NCI-H748 (cell line): ENCODE data around the gene DCAF17.
"Not testable (repeated sequence)": the region's sequence is repeated elsewhere in the genome, so short reads cannot be mapped to it uniquely, and the experiment has no call there.

Source experiments
- DNase-seq: peaks from one replicate; lab custom pipeline; 2025; ENCODE audit not compliant: unreplicated experiment; lab: John Stamatoyannopoulos, UW

Gene DCAF17

DNA sequence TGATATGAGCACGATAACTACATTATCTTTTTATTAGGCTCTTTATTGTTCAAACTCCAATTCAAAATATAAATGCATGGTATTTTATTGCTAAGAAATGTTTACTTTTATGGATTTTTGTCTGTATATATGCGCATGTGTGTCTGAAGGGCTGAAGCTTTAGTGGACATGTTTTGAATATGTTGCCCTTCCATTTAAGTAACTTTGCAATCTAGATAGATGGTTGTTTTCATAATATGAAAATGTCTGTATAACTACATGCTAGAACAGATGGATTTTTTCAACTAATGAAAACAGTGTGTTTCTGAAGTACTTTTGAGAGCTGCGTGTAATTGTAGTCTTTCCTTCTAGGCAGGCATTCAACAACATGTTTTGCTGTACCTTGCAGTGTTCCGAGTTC lies 18.7 kb downstream of the DCAF17 start:
- no peak for DNase-seq

DNA sequence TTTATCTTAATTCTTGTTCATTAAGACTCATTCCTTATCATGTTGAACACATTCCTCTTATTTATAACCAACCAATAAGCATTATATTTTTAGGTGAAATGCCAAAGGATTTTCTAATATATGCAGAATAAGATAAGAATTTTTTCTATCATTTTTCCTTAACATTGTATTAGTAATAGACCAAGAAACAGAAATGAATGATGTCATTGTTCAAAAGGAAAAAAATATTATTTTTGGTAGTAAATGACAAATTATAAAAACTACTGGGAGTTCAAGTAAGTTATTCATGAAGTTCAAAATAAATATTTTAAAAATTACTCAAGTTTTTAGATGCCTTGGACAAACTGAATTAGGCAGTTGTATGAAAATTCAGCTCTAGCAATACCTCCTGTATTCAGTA lies 25.5 kb downstream of the DCAF17 start:
- no peak for DNase-seq

DNA sequence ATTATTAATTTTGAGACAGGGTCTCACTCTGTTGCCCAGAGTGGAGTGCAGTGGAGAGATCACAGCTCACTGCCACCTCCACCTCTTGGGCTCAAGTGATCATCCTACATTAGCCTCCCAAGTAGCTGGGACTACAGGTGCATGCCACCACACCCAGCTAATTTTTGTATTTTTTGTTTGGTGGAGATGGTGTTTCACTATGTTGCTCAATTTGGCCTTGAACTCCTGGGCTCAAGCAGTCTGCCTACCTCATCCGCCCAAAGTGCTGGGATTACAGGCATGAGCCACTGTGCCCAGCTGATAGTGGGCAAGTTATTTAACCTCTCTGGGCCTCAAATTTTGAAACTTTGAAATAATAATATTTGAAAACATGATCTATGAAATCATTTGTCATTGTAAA lies 26.5 kb downstream of the DCAF17 start:
- no peak for DNase-seq

DNA sequence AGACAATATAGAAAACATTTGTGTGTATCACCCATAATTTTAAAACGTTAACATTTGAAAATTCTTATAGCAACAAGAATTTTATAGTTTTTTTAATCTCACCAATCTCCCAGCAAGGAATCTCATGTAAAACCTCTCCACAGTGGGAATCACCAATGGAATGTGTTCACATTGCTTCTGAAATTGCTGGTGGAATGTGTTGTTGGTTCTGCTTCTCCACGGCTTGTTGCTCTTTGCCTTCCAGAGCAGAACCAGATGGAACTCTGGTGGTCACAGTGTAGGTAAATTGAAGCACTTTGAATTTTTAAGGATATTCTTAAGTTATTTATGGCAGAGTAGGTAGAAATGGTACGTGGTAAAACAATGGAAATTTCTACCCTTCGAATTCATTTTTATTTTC lies 35.1 kb downstream of the DCAF17 start:
- no peak for DNase-seq

DNA sequence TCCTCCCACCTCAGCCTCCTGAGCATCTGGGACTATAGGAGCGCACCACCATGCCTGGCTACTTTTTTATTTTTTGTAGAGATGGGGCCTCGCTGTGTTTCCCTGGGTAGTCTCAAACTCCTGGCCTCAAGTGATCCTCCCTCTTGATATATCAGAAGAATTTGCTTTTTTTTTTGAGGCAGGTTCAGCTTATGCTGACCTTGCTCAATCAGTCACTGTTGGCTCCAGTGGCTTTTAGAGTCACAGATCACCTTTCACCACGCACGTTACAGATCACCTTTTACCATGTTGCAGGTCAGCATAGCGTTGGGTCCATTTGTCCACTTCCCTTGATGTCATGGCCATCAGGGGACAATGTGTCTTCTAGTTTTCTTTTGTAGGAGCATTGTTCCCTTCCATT lies 36.1 kb downstream of the DCAF17 start:
- no peak for DNase-seq

DNA sequence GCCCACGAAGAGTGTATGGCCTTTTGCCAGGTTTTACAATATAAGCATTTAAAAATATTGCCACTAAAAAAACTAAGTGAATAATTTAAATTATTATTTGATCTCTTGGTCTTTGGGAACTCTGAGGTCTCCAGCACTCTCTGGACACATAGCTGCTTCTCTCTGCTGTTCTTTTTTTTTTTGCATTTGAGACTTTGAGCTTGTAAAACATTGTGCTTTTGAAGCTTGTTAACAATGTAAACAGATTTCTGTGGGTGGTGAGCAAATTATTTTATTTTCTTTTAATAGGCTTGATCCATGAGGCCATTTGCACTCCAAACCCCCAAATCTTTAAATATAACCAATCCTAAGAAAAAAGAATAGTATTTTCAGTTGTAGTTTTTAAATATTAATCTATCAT lies 42.0 kb downstream of the DCAF17 start:
- no peak for DNase-seq

DNA sequence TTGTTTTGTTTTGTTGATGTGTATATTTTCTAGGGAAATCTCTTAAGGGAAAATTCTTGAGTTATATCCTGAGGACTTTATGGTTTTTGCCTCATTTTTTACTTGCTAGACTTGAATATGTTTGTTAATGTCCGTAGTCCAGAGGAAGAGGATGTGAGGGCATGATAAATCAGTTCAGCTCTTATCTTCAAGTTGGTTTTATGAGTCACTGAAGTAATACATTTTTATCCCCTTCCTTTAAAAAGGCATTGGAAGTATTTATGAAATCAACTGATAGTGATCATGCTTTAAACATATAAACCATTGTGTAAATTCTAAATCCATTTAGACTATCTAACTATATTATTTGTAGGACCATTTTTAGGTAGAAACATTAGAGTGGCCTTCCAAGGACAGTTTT lies 44.3 kb downstream of the DCAF17 start:
- no peak for DNase-seq

DNA sequence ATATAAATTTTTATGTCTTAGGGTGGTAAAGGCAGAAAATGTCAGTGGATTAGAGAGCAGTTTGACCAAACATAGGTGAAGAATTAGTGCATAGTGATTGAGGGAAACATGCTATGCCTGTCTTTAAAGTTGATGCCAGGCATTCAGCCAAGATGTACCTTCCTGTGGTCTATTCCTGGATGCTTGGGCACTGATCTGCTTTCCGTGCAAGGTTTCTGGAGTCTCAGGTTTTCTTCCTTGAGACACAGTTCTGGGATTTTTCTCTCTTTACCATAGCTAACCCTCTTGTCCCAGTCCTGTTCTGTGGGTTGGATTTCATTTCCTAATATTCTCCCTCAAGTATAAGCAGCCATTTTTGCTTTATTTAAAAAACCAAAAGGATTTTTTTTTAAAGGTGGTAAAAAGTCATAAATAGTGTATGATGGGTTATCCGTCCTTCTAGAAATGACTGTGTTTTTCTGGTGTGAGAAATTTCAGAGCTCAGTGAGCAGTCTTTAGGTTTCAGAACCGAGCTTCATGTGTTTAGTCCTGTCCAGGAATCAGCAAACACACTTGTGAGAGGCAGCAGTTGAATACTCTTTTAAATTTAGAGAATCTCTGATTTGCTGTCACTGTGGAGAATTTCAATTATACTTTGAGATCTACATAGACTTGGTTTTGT lies 45.3 kb downstream of the DCAF17 start:
- DNase-seq = no peak

DNA sequence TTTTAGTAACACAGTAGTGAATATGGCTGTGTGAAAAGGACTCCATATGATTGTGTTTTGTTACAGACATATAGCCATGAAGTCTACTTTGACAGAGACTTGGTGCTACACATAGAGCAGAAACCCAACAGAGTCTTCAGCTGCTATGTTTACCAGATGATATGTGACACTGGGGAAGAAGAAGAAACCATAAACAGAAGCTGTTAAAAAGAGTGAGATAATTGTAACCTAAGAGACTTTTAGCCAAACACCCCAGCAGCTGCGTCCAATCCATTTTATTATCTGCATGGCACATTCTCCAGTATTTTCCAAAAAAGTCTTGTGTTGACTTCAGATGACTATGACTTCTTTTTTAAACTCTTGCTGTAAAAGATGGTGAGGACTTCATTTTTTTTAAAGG lies 46.9 kb downstream of the DCAF17 start:
- no peak for DNase-seq

DNA sequence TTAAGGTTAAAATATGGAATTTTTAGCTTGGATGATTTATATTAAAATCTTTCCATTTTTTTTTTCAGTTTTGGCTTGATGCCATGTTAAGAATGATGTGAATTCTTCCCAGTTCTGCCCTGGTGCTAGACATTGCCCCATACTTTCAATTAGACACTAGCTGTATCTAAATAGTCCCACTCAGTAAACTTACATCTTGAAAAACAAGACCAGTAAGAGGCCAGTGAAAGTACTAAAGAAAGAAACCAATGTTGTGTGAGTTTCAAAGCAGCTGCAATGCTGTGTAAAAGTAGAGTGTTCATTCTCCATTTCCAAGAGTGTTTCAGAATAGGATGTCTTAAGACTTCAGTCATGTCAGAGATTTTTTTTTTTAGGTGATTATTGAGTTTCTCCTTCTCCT lies 48.3 kb downstream of the DCAF17 start:
- no peak for DNase-seq

DNA sequence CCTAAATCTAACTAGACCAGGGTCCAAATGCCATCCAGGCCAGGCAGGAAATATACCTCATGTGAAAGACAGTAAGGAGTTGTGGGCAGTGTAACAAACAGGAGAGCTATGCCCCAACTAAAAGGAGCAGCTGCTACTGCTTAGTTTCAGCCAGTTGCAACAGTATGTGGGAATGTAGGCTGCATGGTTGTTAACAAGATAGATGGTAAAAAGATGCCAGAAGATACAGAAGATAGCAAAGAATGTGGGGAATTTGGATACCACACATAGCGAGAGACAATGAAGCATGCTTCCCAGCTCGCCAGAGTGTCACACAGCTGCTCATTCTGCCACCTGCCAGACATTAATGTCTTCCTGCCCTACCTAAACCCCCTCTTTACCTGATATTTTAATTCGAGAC lies 48.9 kb downstream of the DCAF17 start:
- no peak for DNase-seq

DNA sequence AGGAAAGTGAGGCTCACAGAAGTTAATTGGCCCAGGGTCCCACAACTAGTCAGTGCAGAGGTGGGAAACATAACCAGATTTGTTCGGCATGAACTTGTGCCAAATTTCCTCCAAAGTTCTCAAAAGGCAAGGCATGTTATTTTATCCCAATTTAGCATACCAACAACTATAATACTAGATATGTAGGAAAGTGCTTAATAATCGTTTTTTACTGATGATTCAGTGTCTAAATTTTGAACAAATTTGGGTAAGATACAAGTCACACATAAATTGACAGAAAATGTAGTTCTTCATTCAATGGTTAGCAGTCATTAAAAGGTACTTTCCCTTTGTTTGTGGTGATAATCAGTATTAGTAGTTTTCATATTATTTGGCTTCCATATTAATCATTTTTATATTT lies 49.8 kb downstream of the DCAF17 start:
- DNase-seq = no peak

DNA sequence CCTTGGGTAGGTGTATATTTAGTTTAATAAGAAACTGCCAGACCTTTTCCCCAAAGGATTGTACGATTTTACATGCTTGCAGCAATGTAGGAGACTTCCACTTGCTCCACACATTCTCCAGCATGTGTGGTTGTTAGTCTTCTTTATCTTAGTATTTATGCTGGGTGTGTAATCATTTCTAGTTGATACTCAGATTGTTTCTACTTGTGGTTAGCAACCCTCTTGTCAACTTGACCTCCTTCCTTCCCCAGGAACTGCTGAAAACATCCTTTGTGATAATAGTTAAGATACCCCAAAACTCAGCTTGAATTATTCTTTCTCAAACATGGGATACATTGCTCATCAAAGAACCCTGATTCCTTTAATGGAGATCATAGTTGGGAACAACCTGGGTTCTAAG lies 51.1 kb downstream of the DCAF17 start:
- DNase-seq = no peak

DNA sequence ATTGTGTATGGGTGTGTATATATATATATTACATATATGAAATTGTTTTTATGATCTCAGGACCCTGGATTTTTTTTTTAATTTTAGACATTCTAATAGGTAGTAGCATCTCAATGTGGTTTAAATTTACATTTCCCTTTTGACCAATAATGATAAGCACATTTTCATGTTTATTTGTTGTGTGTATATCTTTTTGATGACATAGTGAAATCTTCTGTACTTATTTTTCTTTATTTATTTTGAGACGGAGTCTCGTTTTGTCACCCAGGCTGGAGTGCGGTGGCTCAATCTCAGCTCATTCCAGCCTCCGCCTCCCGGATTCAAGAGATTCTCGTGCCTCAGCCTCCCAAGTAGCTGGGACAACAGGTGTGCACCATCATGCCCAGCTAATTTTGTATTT lies 53.2 kb downstream of the DCAF17 start:
- no peak for DNase-seq

DNA sequence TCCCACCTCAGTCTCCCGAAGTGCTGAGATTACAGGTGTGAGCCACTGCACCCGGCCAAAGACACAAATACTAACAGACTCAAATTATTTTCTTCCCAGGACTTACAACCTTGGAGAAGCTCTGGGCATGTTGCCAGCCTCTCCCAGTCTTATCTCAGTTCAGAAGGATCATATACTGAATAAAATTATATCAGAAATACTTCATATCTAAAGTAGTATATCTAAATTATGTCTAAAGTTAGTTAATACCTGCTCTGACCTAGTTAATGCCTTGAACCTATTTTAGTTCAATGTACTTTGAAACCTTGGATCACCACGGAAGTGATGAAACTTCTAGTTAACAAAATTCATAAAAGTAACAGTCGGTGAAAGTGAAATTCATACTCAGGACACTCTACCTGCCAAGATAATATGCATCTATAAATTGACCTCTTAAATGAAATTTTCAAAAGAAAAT lies 53.8 kb downstream of the DCAF17 start:
- no peak for DNase-seq

DNA sequence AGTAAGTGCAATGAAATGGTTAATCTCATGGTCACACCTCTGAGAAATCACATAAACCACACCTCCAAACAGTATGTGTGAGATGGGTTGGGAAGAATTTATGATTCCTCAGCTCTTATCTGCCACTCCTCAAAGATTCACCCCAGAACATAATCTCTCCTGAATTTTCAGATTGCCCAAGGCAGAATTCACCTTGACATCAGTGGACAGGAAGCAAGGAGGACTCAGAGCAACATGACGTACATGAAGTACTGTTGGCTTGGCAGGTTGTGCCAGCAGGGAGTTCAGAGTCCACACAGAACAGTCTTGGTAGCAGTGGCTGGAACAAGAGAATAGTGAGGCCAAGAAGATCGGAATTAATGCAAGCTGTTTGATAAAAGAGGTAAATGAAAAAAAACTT lies 56.6 kb downstream of the DCAF17 start:
- DNase-seq = no peak

DNA sequence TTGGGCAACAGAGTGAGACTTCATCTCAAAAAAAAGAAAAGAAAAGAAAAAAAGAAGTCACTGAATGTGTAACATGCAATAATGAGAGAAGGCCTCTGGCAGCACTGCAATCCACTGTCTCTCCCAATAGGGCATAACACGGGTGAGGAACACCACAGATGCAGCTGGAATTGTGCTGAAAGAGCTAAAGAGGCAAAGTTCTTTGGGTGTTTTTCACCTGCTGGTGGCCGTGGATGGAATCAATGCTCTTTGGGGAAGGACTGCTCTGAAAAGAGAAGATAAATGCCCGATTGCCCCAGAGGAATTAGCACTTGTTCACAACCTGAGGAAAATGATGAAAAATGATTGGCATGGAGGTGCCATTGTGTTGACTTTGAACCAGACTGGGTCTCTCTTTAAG lies 57.3 kb downstream of the DCAF17 start:
- no peak for DNase-seq

DNA sequence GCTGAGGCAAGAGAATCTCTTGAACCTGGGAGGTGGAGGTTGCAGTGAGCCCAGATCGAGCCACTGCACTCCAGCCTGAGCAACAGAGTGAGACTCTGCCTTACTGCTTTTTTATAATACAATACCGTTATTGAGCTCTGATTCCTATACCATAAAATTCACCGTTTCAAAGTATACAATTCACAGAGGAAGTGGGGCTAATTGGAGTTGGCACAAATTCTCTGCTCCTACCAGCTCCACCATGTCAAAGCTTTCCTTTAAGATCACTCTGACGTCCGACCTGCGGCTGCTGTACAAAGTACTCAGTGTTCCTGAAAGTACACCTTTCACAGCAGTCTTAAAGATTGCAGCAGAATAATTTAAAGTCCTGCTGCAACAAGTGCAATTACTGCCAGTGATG lies 58.6 kb downstream of the DCAF17 start:
- no peak for DNase-seq

DNA sequence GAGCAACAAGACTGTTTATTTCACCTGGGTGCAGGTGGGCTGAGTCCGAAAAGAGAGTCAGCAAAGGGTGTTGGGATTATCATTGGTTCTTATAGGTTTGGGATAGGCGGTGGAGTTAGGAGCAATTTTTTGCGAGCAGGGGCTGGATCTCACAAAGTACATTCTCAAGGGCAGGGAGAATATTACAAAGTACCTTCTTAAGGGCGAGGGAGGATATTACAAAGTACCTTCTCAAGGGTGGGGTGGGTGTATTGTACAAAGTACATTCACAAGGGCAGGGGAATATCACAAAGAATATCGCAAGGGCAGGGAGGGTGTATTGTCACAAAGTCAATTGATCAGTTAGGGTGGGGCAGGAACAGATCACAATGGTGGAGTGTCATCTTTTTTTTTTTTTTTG lies 63.6 kb downstream of the DCAF17 start:
- not testable (repeated sequence) for DNase-seq

DNA sequence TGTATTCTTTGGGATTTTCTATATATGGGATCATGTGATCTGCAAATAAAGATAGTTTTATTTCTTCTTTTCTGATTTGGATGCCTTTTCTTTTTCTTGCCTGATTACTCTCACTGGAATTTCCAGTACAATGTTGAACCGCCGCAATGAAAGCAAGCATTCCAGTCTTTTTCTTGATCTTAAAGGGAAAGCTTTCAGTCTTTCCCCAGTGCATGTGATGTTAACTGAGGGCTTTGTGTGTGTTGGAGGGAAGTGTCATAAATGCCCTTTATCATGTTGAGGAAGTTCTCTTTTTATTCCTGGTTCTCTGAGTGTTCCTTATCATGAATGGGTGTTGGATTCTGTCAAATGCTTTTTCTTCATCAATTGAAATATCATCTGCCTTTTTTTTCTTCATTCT lies 71.3 kb downstream of the DCAF17 start:
- no peak for DNase-seq

DNA sequence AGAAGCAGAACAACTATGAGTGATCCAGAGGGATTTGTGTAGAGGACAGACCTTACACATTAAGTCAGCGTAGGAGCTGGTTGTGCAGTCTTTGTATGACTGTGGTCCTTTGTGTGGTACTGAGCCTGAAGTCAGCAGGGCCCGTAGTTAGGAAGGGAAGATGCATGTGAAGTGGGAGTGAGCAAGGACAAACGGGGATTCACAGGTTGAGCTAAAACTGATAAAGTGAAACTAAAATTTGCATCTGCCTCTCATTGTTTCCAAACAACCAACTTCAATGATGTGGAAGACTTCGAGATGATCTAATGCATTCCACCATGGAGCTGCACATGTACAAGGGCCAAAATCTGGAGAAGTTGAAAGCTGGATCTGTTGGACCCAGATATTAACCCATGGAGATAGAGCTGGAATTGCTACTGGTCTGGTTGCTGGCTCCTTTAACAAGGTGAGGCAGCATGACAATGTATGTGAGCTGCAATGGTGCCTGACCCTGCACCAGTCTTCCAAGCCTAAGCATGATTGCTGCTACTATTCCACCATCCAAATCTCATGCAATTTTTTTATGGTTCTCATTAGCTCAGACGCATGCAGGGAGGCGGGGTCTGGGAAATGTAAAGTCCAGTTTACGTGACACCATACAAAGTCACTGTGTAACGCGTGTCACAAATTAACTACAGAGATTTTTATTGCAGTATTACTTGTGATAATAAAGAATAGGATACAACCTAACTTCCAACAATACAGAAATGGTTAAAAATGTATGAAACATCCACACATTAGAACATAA lies 76.1 kb downstream of the DCAF17 start:
- DNase-seq = no peak

DNA sequence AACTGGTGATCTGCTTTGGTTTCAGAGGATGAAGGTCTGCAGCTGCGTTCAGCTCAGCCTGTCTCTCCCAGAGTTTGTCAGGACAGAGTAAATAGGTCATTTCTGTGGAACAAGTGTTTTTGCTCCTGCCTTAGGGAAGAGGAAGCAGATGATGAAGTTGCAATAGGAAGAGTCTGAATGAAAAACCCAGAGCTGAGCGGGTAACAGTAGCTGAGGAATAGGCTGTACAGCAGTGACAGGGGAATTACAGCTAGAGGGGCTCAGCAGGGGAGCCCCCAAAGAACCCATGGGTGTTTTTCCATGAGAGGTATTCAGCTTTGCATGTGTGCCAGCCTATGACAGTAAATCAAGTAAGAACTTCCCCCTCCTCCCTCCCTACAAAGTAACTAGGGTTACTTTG lies 78.0 kb downstream of the DCAF17 start:
- no peak for DNase-seq

DNA sequence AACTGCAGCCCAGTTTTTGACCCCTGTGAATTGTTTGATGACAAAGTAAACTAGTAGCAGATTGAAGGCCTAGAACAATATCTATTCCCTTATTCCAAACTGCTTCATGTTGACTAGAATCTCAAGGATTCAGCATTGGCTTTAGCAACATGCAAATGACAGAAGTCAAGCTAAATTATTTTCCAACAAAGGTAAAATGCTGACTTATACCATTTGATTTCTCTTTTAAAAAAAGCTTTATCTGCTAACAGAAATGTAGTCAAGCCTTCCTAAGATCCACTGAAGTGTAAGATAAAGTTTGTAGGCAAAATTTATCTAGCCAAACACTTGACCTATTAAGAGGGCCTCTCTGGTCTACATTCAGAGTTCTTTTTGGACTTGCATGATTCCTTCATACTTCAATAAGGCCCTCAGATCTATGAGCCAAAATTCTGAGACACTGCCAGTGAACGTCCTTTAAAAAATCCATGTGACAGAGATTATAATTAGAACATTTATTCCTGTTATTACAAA lies 78.7 kb downstream of the DCAF17 start:
- no peak for DNase-seq
